ENCODE measurements around the gene SLC2A4. TPM values are rescaled to one million over a fixed set of nuclear protein-coding genes. Genes with fewer than 3 reads are reported as not detected.

Gene SLC2A4
- total RNA-seq, 1 donor from 2014 or later, result 0.13 TPM

Other genes starting within 250 kb of the SLC2A4 start
- gene SLC16A13, start 245.7 kb upstream of the SLC2A4 start, total RNA-seq, result 0.16 and 1.7 TPM in 2 replicates
- gene SLC16A11, start 237.6 kb upstream of the SLC2A4 start, total RNA-seq, result not detected in 2 replicates
- not detected in 2 replicates for gene CLEC10A, start 201.5 kb upstream of the SLC2A4 start, total RNA-seq
- not detected in 2 replicates for gene ASGR2, start 166.9 kb upstream of the SLC2A4 start, total RNA-seq
- 0.80 and 1.0 TPM in 2 replicates for gene ASGR1, start 102.3 kb upstream of the SLC2A4 start, total RNA-seq
- 11.8 and 18.9 TPM in 2 replicates for gene DLG4, start 61.9 kb upstream of the SLC2A4 start, total RNA-seq
- gene ACADVL, start 61.8 kb upstream of the SLC2A4 start, total RNA-seq, result 184 and 242 TPM in 2 replicates
- 50.8 and 59.7 TPM in 2 replicates for gene DVL2, start 47.2 kb upstream of the SLC2A4 start, total RNA-seq
- gene PHF23, start 42.3 kb upstream of the SLC2A4 start, total RNA-seq, result 55.6 and 63.3 TPM in 2 replicates
- 310 and 533 TPM in 2 replicates for gene GABARAP, start 39.3 kb upstream of the SLC2A4 start, total RNA-seq
- 64.9 and 130 TPM in 2 replicates for gene CTDNEP1, start 30.0 kb upstream of the SLC2A4 start, total RNA-seq
- 34.9 and 40.0 TPM in 2 replicates for gene ELP5, start 29.5 kb upstream of the SLC2A4 start, total RNA-seq
- gene CLDN7, start 19.2 kb upstream of the SLC2A4 start, total RNA-seq, result 1.8 and 23.0 TPM in 2 replicates
- 3.9 TPM in 1 of 2 replicates, not detected in the other for gene YBX2, start 12.9 kb downstream of the SLC2A4 start, total RNA-seq
- 167 and 647 TPM in 2 replicates for gene EIF5A, start 25.9 kb downstream of the SLC2A4 start, total RNA-seq
- gene GPS2, start 33.6 kb downstream of the SLC2A4 start, total RNA-seq, result 36.5 and 37.0 TPM in 2 replicates
- 7.5 and 10.5 TPM in 2 replicates for gene NEURL4, start 47.6 kb downstream of the SLC2A4 start, total RNA-seq
- 1.5 and 2.7 TPM in 2 replicates for gene ACAP1, start 54.8 kb downstream of the SLC2A4 start, total RNA-seq
- gene KCTD11, start 70.4 kb downstream of the SLC2A4 start, total RNA-seq, result 11.4 and 17.8 TPM in 2 replicates
- 0.13 TPM in 1 of 2 replicates, not detected in the other for gene TMEM95, start 73.4 kb downstream of the SLC2A4 start, total RNA-seq
- gene TNK1, start 99.4 kb downstream of the SLC2A4 start, total RNA-seq, result 0.65 and 2.2 TPM in 2 replicates
- 60.1 and 62.8 TPM in 2 replicates for gene PLSCR3, start 112.8 kb downstream of the SLC2A4 start, total RNA-seq
- 130 and 211 TPM in 2 replicates for gene TMEM256, start 122.4 kb downstream of the SLC2A4 start, total RNA-seq
- gene NLGN2, start 126.1 kb downstream of the SLC2A4 start, total RNA-seq, result 18.5 and 38.1 TPM in 2 replicates
- not detected in 2 replicates for gene SPEM1, start 138.6 kb downstream of the SLC2A4 start, total RNA-seq
- gene SPEM2, start 143.9 kb downstream of the SLC2A4 start, total RNA-seq, result not detected in 2 replicates
- gene SPEM3, start 147.1 kb downstream of the SLC2A4 start, total RNA-seq, result not detected in 2 replicates
- gene TMEM102, start 153.7 kb downstream of the SLC2A4 start, total RNA-seq, result 3.8 and 8.9 TPM in 2 replicates
- 2.1 and 7.3 TPM in 2 replicates for gene FGF11, start 157.8 kb downstream of the SLC2A4 start, total RNA-seq
- 5.2 and 11.9 TPM in 2 replicates for gene CHRNB1, start 163.3 kb downstream of the SLC2A4 start, total RNA-seq
- 24.3 and 39.0 TPM in 2 replicates for gene ZBTB4, start 197.9 kb downstream of the SLC2A4 start, total RNA-seq
- gene SLC35G6, start 199.7 kb downstream of the SLC2A4 start, total RNA-seq, result not detected in 2 replicates
- gene POLR2A, start 202.6 kb downstream of the SLC2A4 start, total RNA-seq, result 55.6 and 62.1 TPM in 2 replicates

Measured in epithelial cell of alveolus of lung (primary cell).